ENCODE results near the gene PTPN5. TPM values are rescaled to one million over a fixed set of nuclear protein-coding genes. Genes with fewer than 3 reads are reported as not detected.

The PTPN5 gene
- total RNA-seq, 1 donor from 2014 or later, result 0.47 TPM

- intact Hi-C loops (cut with micrococcal nuclease), result no loop called here
- Histone ChIP-seq H3K36me3 (no peaks in the 10 kb centered on the region), H3K27ac (replicated peaks) (no peak overlapping the region), H3K4me3 (no peak overlapping the region), H3K9me3 (replicated peaks) (no peaks in the 10 kb centered on the region), H3K27me3 (ENCODE audit: low read depth) (peaks cover 31% of the 10 kb centered on the region), H3K4me1 (no peaks in the 10 kb centered on the region)
- TF ChIP-seq, protein P1, sequence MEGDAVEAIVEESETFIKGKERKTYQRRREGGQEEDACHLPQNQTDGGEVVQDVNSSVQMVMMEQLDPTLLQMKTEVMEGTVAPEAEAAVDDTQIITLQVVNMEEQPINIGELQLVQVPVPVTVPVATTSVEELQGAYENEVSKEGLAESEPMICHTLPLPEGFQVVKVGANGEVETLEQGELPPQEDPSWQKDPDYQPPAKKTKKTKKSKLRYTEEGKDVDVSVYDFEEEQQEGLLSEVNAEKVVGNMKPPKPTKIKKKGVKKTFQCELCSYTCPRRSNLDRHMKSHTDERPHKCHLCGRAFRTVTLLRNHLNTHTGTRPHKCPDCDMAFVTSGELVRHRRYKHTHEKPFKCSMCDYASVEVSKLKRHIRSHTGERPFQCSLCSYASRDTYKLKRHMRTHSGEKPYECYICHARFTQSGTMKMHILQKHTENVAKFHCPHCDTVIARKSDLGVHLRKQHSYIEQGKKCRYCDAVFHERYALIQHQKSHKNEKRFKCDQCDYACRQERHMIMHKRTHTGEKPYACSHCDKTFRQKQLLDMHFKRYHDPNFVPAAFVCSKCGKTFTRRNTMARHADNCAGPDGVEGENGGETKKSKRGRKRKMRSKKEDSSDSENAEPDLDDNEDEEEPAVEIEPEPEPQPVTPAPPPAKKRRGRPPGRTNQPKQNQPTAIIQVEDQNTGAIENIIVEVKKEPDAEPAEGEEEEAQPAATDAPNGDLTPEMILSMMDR (IDR thresholded peaks at IDR 0.05; ENCODE audit: borderline replicate concordance), result no peak
- DNase-seq, result no peak
Observed at GRCh38 chr11:18772211-18772610, 19.4 kb downstream of the PTPN5 start.

DNA sequence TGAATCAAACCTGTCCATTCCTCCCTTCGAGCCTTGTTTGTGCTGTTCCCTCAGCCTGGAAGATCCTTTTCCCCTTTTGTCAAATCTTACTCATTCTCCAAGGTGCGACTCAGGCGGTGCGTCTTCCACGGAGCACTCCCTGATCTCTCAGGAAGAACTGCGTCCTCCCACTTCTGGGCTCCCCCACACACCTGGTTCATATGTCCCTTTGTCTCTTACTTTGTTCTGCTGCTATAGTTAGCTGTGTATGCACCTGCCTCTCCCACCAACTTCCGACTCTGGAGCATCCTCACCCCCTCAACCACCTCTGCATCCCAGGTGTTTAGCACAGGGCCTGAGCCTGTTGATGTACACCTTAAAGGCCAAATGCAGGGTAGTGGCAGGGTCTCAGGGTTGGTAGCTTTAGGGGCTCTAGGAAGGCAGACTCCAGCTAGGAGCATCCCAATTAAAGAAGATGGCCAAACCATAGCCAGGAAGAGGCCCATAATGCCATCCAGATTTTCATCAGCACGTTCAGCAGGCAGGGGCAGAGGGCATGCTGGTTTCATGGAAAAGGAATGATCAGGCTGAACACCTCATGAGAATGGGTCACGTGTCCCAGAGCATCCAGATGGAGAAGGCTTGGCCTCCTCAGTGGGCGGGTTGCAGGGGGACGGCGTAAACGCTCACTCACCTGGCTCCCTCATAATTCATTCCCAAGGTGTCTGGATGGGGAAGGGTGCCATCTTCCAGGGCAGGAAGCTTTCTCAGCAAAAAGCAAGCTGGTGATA, 20.1 kb downstream of the PTPN5 start:
- TF ChIP-seq, protein P1 (IDR thresholded peaks at IDR 0.05; ENCODE audit: borderline replicate concordance), result no peak
- Histone ChIP-seq H3K9me3 (replicated peaks) (no peaks in the 10 kb centered on the region), H3K27ac (replicated peaks) (no peak overlapping the region), H3K27me3 (ENCODE audit: low read depth) (peaks cover 31% of the 10 kb centered on the region), H3K4me1 (no peaks in the 10 kb centered on the region), H3K4me3 (no peak overlapping the region), H3K36me3 (no peaks in the 10 kb centered on the region)
- no peak for DNase-seq
- intact Hi-C loops (cut with micrococcal nuclease), result no loop called here

GRCh38 chr11:18770479-18771125, 21.0 kb downstream of the PTPN5 start:
- Histone ChIP-seq H3K36me3 (no peaks in the 10 kb centered on the region), H3K9me3 (replicated peaks) (no peaks in the 10 kb centered on the region), H3K27ac (replicated peaks) (peak overlapping the region; percentile 36), H3K27me3 (ENCODE audit: low read depth) (peaks cover 31% of the 10 kb centered on the region), H3K4me3 (no peak overlapping the region), H3K4me1 (no peaks in the 10 kb centered on the region)
- no peak for DNase-seq
- intact Hi-C loops (cut with micrococcal nuclease), result no loop called here
- TF ChIP-seq, protein P1 (IDR thresholded peaks at IDR 0.05; ENCODE audit: borderline replicate concordance), result no peak

DNA sequence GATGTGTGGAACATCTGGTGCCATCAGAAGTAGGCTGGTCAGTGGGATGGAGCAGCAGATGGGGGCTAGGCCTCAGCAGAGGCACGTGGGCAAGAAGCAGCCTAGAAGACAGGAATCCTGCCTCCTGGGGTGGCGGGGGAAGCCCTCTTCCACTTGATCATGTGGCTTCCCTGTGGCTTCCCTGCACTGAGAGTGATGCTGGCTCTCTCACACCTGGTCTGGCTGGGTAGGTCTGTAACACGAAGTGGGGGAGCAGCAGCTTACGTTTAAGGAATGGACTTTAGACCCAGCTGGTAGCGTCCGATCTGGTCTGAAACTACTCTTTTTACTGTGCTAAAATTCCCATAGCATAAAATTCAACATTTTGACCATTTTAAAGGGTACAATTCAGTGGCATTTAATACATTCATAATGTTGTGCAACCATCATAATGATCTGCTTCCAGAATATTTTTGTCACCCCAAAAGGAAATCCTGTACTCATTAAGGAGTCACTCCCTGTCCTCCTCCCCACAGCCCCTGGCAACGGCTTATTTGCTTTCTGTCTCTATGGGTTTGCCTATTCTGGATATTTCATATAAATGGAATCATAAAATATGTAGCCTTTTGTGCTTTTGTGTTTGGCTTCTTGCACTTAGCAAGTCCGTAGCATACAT, 21.7 kb downstream of the PTPN5 start:
- H3K27ac ChIP-seq (replicated peaks), result peak overlapping the region; percentile 36
- no peaks in the 10 kb centered on the region for H3K36me3 ChIP-seq
- TF ChIP-seq, protein P1 (IDR thresholded peaks at IDR 0.05; ENCODE audit: borderline replicate concordance), result no peak
- H3K9me3 ChIP-seq (replicated peaks), result no peaks in the 10 kb centered on the region
- intact Hi-C loops (cut with micrococcal nuclease), result no loop called here
- H3K27me3 ChIP-seq (ENCODE audit: low read depth), result peaks cover 31% of the 10 kb centered on the region
- DNase-seq, result no peak
- no peaks in the 10 kb centered on the region for H3K4me1 ChIP-seq
- no peak overlapping the region for H3K4me3 ChIP-seq

- no peak for DNase-seq
- intact Hi-C loops (cut with micrococcal nuclease), result no loop called here
- H3K9me3 ChIP-seq (replicated peaks), result no peaks in the 10 kb centered on the region
- no peak overlapping the region for H3K27ac ChIP-seq (replicated peaks)
- no peak overlapping the region for H3K4me3 ChIP-seq
- TF ChIP-seq, protein P1 (IDR thresholded peaks at IDR 0.05; ENCODE audit: borderline replicate concordance), result no peak
- no peaks in the 10 kb centered on the region for H3K4me1 ChIP-seq
- peaks cover 29% of the 10 kb centered on the region for H3K27me3 ChIP-seq (ENCODE audit: low read depth)
- H3K36me3 ChIP-seq, result no peaks in the 10 kb centered on the region
Observed at GRCh38 chr11:18768978-18769377, 22.6 kb downstream of the PTPN5 start.
